ENCODE measurements around the gene PHC1.

- TF ChIP-seq, protein P1, sequence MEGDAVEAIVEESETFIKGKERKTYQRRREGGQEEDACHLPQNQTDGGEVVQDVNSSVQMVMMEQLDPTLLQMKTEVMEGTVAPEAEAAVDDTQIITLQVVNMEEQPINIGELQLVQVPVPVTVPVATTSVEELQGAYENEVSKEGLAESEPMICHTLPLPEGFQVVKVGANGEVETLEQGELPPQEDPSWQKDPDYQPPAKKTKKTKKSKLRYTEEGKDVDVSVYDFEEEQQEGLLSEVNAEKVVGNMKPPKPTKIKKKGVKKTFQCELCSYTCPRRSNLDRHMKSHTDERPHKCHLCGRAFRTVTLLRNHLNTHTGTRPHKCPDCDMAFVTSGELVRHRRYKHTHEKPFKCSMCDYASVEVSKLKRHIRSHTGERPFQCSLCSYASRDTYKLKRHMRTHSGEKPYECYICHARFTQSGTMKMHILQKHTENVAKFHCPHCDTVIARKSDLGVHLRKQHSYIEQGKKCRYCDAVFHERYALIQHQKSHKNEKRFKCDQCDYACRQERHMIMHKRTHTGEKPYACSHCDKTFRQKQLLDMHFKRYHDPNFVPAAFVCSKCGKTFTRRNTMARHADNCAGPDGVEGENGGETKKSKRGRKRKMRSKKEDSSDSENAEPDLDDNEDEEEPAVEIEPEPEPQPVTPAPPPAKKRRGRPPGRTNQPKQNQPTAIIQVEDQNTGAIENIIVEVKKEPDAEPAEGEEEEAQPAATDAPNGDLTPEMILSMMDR (IDR thresholded peaks at IDR 0.05) = no peak
- TF ChIP-seq POLR2A (IDR thresholded peaks at IDR 0.05) (no peak), POLR2AphosphoS5 (IDR thresholded peaks at IDR 0.05; ENCODE audit: insufficient read depth in 1 of 2, low read depth in 1 of 2) (no peak)
These were observed 37.4 kb upstream of the PHC1 start for GRCh38 chr12:8876887-8877286.

Data from vagina (tissue), 2 donors.